GM12892 (cell line): ENCODE data around the gene PSEN2.

Source experiments
- POLR2A ChIP-seq: IDR thresholded peaks from 2 replicates; pipeline ENCODE4 v1.6.1; 2011; ENCODE audit warnings: low read depth, low read length, control low read depth
- POLR2AphosphoS5 ChIP-seq: IDR thresholded peaks from 2 replicates; pipeline ENCODE4 v1.6.1; 2011; ENCODE audit warnings: low read depth, low read length, control low read depth

GRCh38 chr1:226891846-226892523 is 21.6 kb downstream of the PSEN2 start:
- TF ChIP-seq POLR2A = no peak
- no peak for TF ChIP-seq POLR2AphosphoS5
